Skeletal muscle tissue (tissue), 2 donors: ENCODE data around the gene POU6F2. TPM values are rescaled to one million over a fixed set of nuclear protein-coding genes. Genes with fewer than 3 reads are reported as not detected.

Experiments
- small RNA-seq: library from RNA; depleted of rRNA; stranded (forward); fragments of <200 nt; gene quantifications from one replicate; pipeline ENCODE3, GENCODE V24; 2014
- total RNA-seq: library from RNA; depleted of rRNA; stranded (reverse); fragments of >200 nt; gene quantifications from one replicate; pipeline ENCODE4 v1.2.3, GENCODE V29; 2014

Gene POU6F2
- total RNA-seq, 1 donor from 2014 or later, result not detected

Small RNAs within 50 kb of the gene (small RNA-seq; reads per million reads assigned to genes)
- gene SNORA20B, result not detected

Other genes with a start within 250 kb of the POU6F2 start
- 35.5 TPM for gene VPS41, start 68.7 kb upstream of the POU6F2 start, total RNA-seq